CD4-positive, alpha-beta T cell treated with Interleukin-21 for 1 hour (primary cell): ENCODE results near the gene AOPEP.

ENCODE experiments used
- DNase-seq: peaks from one replicate; pipeline ENCODE4 v3.0.0-alpha.2; 2020

Gene AOPEP

GRCh38 chr9:94796687-94797086 lies 70.2 kb downstream of the AOPEP start:
- DNase-seq, result no peak

GRCh38 chr9:94798201-94798600 lies 71.7 kb downstream of the AOPEP start:
- no peak for DNase-seq

GRCh38 chr9:94798708-94799107 lies 72.2 kb downstream of the AOPEP start:
- DNase-seq, result no peak

- DNase-seq, result no peak
Measured at GRCh38 chr9:94799578-94800264, 73.2 kb downstream of the AOPEP start.

- DNase-seq, result no peak
Measured at GRCh38 chr9:94800424-94801117, 74.1 kb downstream of the AOPEP start.

GRCh38 chr9:94801234-94801633 lies 74.7 kb downstream of the AOPEP start:
- DNase-seq, result no peak

GRCh38 chr9:94801681-94802080 lies 75.2 kb downstream of the AOPEP start:
- DNase-seq, result no peak

- no peak for DNase-seq
Measured at GRCh38 chr9:94802251-94802650, 75.8 kb downstream of the AOPEP start.

GRCh38 chr9:94802793-94803192 lies 76.3 kb downstream of the AOPEP start:
- DNase-seq, result no peak

- no peak for DNase-seq
Measured at GRCh38 chr9:94804316-94804715, 77.8 kb downstream of the AOPEP start.

GRCh38 chr9:94805051-94805489 lies 78.6 kb downstream of the AOPEP start:
- DNase-seq, result no peak

- no peak for DNase-seq
Measured at GRCh38 chr9:94805585-94805984, 79.1 kb downstream of the AOPEP start.

GRCh38 chr9:94806307-94806893 lies 79.9 kb downstream of the AOPEP start:
- no peak for DNase-seq

GRCh38 chr9:94807556-94807955 lies 81.1 kb downstream of the AOPEP start:
- DNase-seq, result no peak

- no peak for DNase-seq
Measured at GRCh38 chr9:94808926-94809700, 82.6 kb downstream of the AOPEP start.

GRCh38 chr9:94809778-94810177 lies 83.3 kb downstream of the AOPEP start:
- DNase-seq, result no peak

GRCh38 chr9:94811074-94811473 lies 84.6 kb downstream of the AOPEP start:
- DNase-seq, result no peak

- DNase-seq, result no peak
Measured at GRCh38 chr9:94812343-94812742, 85.8 kb downstream of the AOPEP start.

GRCh38 chr9:94813379-94813778 lies 86.9 kb downstream of the AOPEP start:
- no peak for DNase-seq

GRCh38 chr9:94817291-94818177 lies 91.0 kb downstream of the AOPEP start:
- DNase-seq, result no peak

- no peak for DNase-seq
Measured at GRCh38 chr9:94818178-94818541, 91.7 kb downstream of the AOPEP start.

GRCh38 chr9:94819161-94819687 lies 92.7 kb downstream of the AOPEP start:
- no peak for DNase-seq
